Mucosa of descending colon (tissue), 3 donors: Measurements from ENCODE around the gene COPS8. TPM values are rescaled to one million over a fixed set of nuclear protein-coding genes. Genes with fewer than 3 reads are reported as not detected.

Experiments used
- ATAC-seq: fragments of 200-7000 bp; cut with Tn5 transposase; one replicate; pipeline ENCODE4 v1.9.1; 2020; ENCODE audit warnings: mild to moderate bottlenecking, moderate library complexity
- DNase-seq, 3 donors: peaks; one replicate each; pipeline ENCODE4 v3.0.0-alpha.2; 2020
- H3K36me3 ChIP-seq: fragments of 200-600 bp; one replicate; pipeline ENCODE4 v1.8.0; 2021; ENCODE audit warnings: low read depth, mild to moderate bottlenecking
- H3K4me1 ChIP-seq: fragments of 200-600 bp; one replicate; pipeline ENCODE4 v1.8.0; 2021; ENCODE audit warnings: low read depth, mild to moderate bottlenecking
- H3K4me3 ChIP-seq: fragments of 200-600 bp; one replicate; pipeline ENCODE4 v1.8.0; 2021; ENCODE audit warnings: mild to moderate bottlenecking
- H3K9me3 ChIP-seq: fragments of 200-600 bp; one replicate; pipeline ENCODE4 v1.8.0; 2021; ENCODE audit warnings: mild to moderate bottlenecking
- intact Hi-C, 2 donors: fragments of 100-400 bp; cut with DNase I in 1 of 2; cut with micrococcal nuclease in 1 of 2; formaldehyde crosslinking; loops; one replicate each; pipeline versions ENCODE4 v1.11.0 to v1.11.1; 2022; cut with DNase I, micrococcal nuclease
- total RNA-seq, 3 donors: library from RNA; stranded (reverse); fragmentation: NEBNext Ultra II Directional in 2 of 3; extraction: Animal tissue kit (Norgen Biotek cat#: 25700) in 2 of 3; gene quantifications; one replicate each; pipeline versions ENCODE4 v1.2.1 to v1.2.4, GENCODE V29; 2021 to 2023
- TF ChIP-seq, protein P1 (sequence below): fragments of 200-600 bp; IDR thresholded peaks from one replicate; pipeline ENCODE4 v1.8.0; 2022; ENCODE audit warnings: antibody characterized with exemption, mild to moderate bottlenecking
- donor health status: DM: no; HTN: no; CAD: no; lungs with moderate emphysema.
- donor health status: DM: no; HTN: no; CAD: no.
- donor health status: DM: no; HTN: yes; CAD: no.

Gene COPS8
- total RNA-seq, 3 donors from 2014 or later: 23.4 to 37.3 (median 31.5) TPM

DNA sequence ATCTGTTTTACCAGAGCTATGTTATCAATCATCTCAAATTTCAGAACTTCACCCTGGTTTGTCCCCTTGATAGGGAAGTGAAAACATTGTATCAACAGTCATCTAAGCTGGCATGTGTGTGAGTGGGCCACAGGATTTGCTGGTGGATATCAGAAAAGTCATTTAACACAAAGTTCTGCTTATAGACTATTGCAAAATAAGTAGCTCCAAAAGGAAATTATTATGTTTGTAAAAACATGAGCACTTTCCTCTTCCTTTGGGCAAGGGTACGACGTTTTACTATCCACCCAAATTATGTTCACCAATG is 20.7 kb upstream of the COPS8 start:
- TF ChIP-seq, protein P1, sequence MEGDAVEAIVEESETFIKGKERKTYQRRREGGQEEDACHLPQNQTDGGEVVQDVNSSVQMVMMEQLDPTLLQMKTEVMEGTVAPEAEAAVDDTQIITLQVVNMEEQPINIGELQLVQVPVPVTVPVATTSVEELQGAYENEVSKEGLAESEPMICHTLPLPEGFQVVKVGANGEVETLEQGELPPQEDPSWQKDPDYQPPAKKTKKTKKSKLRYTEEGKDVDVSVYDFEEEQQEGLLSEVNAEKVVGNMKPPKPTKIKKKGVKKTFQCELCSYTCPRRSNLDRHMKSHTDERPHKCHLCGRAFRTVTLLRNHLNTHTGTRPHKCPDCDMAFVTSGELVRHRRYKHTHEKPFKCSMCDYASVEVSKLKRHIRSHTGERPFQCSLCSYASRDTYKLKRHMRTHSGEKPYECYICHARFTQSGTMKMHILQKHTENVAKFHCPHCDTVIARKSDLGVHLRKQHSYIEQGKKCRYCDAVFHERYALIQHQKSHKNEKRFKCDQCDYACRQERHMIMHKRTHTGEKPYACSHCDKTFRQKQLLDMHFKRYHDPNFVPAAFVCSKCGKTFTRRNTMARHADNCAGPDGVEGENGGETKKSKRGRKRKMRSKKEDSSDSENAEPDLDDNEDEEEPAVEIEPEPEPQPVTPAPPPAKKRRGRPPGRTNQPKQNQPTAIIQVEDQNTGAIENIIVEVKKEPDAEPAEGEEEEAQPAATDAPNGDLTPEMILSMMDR: no peak
- no peaks in the 10 kb centered on the region for H3K36me3 ChIP-seq
- ATAC-seq: no peak
- intact Hi-C loops: loop anchor here in 1 of 2 donors (10.0 kb wide), 1 partner anchor 720 kb away; no protein-coding TSS in a partner anchor
- no peak overlapping the region for H3K4me3 ChIP-seq
- no peaks in the 10 kb centered on the region for H3K4me1 ChIP-seq
- DNase-seq: no peak
- no peaks in the 10 kb centered on the region for H3K9me3 ChIP-seq

DNA sequence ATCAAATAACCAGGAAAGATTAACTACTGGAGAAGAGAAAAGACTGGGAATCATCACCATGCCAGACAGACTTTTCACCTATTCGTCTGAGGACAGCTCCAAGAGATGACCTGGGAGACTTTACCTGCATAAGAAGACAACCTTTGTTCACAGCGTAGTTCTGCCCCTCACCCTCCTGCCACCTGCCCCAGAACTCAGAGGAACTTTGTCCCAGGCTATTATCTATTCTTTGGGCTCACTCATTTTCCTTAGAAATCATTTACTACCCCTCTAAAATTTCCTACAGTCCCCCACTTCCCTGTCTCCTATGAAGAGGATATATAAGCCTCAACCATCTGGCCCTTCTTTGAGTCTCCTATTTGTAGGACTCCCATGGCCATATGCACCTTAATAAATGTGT is 19.3 kb upstream of the COPS8 start:
- ATAC-seq: no peak
- DNase-seq: no peak
- Histone ChIP-seq H3K4me3 (no peak overlapping the region), H3K4me1 (no peaks in the 10 kb centered on the region), H3K9me3 (no peaks in the 10 kb centered on the region), H3K36me3 (no peaks in the 10 kb centered on the region)
- intact Hi-C loops: loop anchor here in 1 of 2 donors (10.0 kb wide), 1 partner anchor 722 kb away; no protein-coding TSS in a partner anchor
- TF ChIP-seq, protein P1: no peak

DNA sequence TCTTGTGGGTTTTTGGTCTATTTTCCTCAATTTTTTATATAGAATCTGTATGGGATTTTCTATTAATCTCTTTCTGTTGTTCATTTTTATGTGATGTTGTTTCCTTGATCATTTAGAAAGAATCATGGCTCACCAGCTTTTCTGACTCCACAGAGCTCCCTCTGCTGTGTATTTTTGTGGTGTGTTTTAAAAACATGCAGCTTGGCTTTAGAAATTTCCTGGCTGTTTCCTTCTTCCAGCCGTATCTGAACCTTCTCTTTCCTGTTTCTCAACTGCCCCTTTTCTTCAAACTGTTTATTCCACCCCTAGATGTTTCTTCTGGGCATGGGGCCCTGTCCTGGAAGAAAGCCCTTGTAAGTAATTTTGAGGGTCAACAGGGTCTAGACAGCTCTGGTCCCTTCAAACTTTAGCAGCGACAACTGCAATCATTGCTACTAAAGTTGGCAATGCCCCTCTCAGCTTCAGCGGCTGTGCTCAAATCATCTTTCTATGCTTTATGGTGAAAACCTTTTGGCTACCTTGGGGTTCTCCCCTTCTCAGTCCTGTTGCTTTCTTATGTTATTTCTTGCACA is 17.6 kb upstream of the COPS8 start:
- TF ChIP-seq, protein P1: no peak
- H3K4me3 ChIP-seq: no peak overlapping the region
- intact Hi-C loops: loop anchor here in 1 of 2 donors (10.0 kb wide), 1 partner anchor 723 kb away; no protein-coding TSS in a partner anchor
- no peaks in the 10 kb centered on the region for H3K4me1 ChIP-seq
- H3K9me3 ChIP-seq: no peaks in the 10 kb centered on the region
- no peaks in the 10 kb centered on the region for H3K36me3 ChIP-seq
- ATAC-seq (no peak), DNase-seq (no peak)

DNA sequence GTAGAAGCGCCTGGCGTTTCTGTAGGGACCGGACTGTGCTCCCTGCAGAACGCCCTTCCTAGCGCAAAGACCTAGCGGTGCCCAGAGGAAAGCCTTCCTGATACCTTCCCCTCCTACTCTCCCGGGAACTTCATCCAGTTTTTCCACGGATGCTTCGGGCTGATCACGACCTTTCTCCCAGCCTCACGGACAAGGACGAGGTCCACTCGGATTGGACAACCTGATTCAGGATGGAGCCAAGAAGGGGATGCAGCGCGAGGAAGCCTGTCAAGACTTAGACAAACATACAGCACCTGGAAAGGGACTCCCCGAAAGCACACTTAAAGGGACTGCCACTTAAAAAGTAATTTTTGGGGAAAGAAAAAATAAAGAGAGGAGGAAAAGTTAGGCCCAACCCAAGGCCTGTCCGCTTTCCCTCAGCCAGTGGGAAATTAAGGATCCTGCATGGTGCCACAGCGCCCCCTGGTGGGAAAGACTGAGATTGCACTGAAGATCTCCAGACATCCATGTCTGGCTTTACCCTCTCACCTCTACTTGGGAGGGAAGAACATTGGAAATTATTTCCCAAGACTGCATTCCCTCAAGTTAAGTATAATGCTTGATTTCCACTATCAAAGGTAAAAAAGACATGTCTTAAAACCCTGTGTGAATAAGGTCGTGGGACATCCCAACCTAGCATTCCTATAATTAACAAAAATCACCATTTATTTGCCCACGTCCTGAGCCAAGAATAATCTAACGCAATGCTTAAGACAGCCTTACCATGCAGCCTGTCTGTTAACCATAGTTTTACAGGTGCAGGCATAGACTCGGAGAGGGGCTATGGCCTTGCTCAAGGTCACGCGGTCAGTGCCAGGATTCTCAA is 13.4 kb upstream of the COPS8 start:
- Histone ChIP-seq H3K9me3 (no peaks in the 10 kb centered on the region), H3K4me1 (no peaks in the 10 kb centered on the region), H3K4me3 (no peak overlapping the region), H3K36me3 (no peaks in the 10 kb centered on the region)
- ATAC-seq (peak; percentile 92), DNase-seq (peak in 2 of 3 donors; percentile 77 to 89)
- intact Hi-C loops: loop anchor here in 1 of 2 donors (5.0 kb wide), 1 partner anchor 720 kb away; no protein-coding TSS in a partner anchor
- TF ChIP-seq, protein P1: peak; percentile 83

DNA sequence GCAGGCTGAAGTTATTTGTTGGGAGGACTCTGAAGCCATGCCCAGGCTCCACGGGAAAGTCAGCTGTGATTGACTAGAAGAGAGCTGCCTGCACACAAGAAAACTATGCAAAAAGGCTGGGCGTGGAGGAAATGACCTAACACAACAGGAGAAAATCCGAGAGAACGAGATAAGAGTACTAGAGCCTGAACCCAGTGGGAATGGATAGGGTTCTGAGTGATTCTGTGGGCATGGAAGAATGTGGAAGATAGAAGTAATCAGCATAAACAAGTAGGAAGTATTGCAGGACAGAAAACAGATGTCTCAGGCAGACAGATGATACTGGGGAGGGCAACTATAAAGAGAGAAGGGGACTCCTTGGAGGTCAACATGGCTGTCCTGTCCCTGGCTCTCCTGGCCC is 12.1 kb upstream of the COPS8 start:
- TF ChIP-seq, protein P1: no peak
- no peaks in the 10 kb centered on the region for H3K9me3 ChIP-seq
- no peak overlapping the region for H3K4me3 ChIP-seq
- DNase-seq (no peak), ATAC-seq (peak; percentile 46)
- no peaks in the 10 kb centered on the region for H3K36me3 ChIP-seq
- intact Hi-C loops: loop anchor here in 1 of 2 donors (5.0 kb wide), 1 partner anchor 721 kb away; no protein-coding TSS in a partner anchor
- H3K4me1 ChIP-seq: no peaks in the 10 kb centered on the region
